ENCODE data around the gene WNT2B.
A peak's percentile ranks its signal among the peaks of the same experiment; 100 is the strongest.

The WNT2B gene

DNA sequence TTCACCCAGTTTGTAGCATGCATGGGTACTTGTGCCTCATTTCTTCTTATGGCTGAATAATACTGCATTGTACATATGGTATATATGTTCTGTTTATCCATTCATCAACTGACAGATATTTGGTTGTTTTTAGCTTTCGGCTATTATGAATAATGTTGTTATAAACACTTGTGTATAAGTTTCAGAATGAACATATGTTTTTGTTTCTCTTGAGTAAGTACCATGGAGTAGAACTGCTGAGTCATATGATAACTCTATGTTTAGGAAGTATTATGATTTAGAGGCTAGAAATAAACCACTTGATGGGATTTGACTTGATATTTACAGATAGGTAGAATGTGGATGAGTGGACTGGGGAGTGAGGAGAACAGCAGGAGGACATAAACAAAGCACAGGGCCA lies 48.6 kb downstream of the WNT2B start:
- Histone ChIP-seq H3K36me3 (ENCODE audit: control insufficient read depth in 4 of 4, insufficient read depth in 4 of 4, low read length in 3 of 4) (peaks cover 0 to 7% (median 3%) of the 10 kb centered on the region in 4 experiments), H3K4me1 (ENCODE audit: control extremely low read depth in 1 of 4, control insufficient read depth in 4 of 4, insufficient read depth in 4 of 4, low read length in 3 of 4) (no peaks in the 10 kb centered on the region), H3K4me3 (ENCODE audit: control insufficient read depth in 1 of 7, extremely low read depth in 1 of 7, insufficient read depth in 4 of 7, low read depth in 2 of 7, low read length in 6 of 7) (no peak overlapping the region), H3K27me3 (replicated peaks in 2 of 5; ENCODE audit: control insufficient read depth in 4 of 5, insufficient read depth in 5 of 5, low read length in 4 of 5) (no peaks in the 10 kb centered on the region), H3K9me3 (ENCODE audit: control extremely low read depth in 1 of 5, control insufficient read depth in 4 of 5, insufficient read depth in 2 of 5, low read depth in 1 of 5, low read length in 4 of 5) (no peaks in the 10 kb centered on the region), H3K27ac (ENCODE audit: insufficient read depth in 1 of 2, low read depth in 1 of 2, low read length in 2 of 2, poor library complexity in 1 of 2, severe bottlenecking in 2 of 2) (no peak overlapping the region)
- ChIA-PET CTCF (no interaction called here), POLR2A (no interaction called here)
- DNase-seq, result peak in 2 of 3 donors; percentile 7 to 12
- no CpG with 5 or more reads among the region's 1 CpG for WGBS (ENCODE audit: insufficient coverage)

DNA sequence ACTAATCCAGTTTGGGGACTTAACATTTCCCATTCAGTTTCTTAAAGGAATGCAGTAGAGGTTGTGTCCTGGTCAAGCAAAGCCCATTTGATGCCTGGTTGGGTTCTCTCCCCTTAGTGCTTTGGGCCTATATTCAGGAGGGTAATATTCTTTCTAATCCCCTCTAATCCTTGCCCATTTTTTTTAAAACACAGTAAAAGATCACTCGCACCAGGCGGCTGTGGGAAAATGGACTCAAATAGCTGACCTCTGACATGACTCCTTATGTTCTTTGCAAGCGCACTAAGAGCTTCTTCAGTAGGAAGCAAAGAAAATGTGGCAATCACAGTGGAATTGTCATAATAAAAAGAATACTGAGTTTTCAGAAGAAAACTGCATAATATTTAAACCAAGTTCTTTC lies 49.9 kb downstream of the WNT2B start:
- CTCF ChIA-PET, result interaction anchor here (1.1 kb wide), 1 partner anchor 13 kb away, joined by 3 read pairs; no protein-coding TSS in a partner anchor
- no peaks in the 10 kb centered on the region for H3K27me3 ChIP-seq (replicated peaks in 2 of 5; ENCODE audit: control insufficient read depth in 4 of 5, insufficient read depth in 5 of 5, low read length in 4 of 5)
- no peaks in the 10 kb centered on the region for H3K9me3 ChIP-seq (ENCODE audit: control extremely low read depth in 1 of 5, control insufficient read depth in 4 of 5, insufficient read depth in 2 of 5, low read depth in 1 of 5, low read length in 4 of 5)
- 97% methylated on average over 3 of the region's 3 CpGs for WGBS (ENCODE audit: insufficient coverage)
- peaks cover 0 to 7% (median 1%) of the 10 kb centered on the region in 4 experiments for H3K36me3 ChIP-seq (ENCODE audit: control insufficient read depth in 4 of 4, insufficient read depth in 4 of 4, low read length in 3 of 4)
- H3K4me1 ChIP-seq (ENCODE audit: control extremely low read depth in 1 of 4, control insufficient read depth in 4 of 4, insufficient read depth in 4 of 4, low read length in 3 of 4), result no peaks in the 10 kb centered on the region
- H3K4me3 ChIP-seq (ENCODE audit: control insufficient read depth in 1 of 7, extremely low read depth in 1 of 7, insufficient read depth in 4 of 7, low read depth in 2 of 7, low read length in 6 of 7), result no peak overlapping the region
- no peak overlapping the region for H3K27ac ChIP-seq (ENCODE audit: insufficient read depth in 1 of 2, low read depth in 1 of 2, low read length in 2 of 2, poor library complexity in 1 of 2, severe bottlenecking in 2 of 2)
- DNase-seq, result no peak
- POLR2A ChIA-PET, result no interaction called here

DNA sequence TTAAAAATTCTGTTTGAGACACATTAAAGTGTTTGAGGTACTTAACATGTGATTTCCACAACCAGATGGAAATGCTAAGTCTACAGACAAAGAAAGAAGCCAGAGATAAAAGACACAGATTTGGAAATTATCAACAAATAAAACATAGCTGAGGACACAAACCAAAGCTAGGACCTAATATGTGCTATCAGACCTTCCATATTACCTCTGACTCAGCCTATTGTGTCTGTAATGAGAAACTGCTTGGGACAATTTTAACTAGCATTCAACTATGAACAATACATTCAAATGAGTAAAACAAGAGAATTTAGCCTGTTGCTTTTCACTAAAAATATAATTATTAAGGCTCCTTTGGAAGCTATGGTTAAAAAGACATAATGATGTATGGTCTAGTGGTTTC lies 54.6 kb downstream of the WNT2B start:
- no peak for DNase-seq
- H3K27me3 ChIP-seq (replicated peaks in 2 of 5; ENCODE audit: control insufficient read depth in 4 of 5, insufficient read depth in 5 of 5, low read length in 4 of 5), result no peaks in the 10 kb centered on the region
- peaks cover 0 to 8% (median 2%) of the 10 kb centered on the region in 4 experiments for H3K36me3 ChIP-seq (ENCODE audit: control insufficient read depth in 4 of 4, insufficient read depth in 4 of 4, low read length in 3 of 4)
- H3K4me1 ChIP-seq (ENCODE audit: control extremely low read depth in 1 of 4, control insufficient read depth in 4 of 4, insufficient read depth in 4 of 4, low read length in 3 of 4), result no peaks in the 10 kb centered on the region
- H3K27ac ChIP-seq (ENCODE audit: insufficient read depth in 1 of 2, low read depth in 1 of 2, low read length in 2 of 2, poor library complexity in 1 of 2, severe bottlenecking in 2 of 2), result no peak overlapping the region
- no peaks in the 10 kb centered on the region for H3K9me3 ChIP-seq (ENCODE audit: control extremely low read depth in 1 of 5, control insufficient read depth in 4 of 5, insufficient read depth in 2 of 5, low read depth in 1 of 5, low read length in 4 of 5)
- ChIA-PET POLR2A (no interaction called here), CTCF (interaction anchor here (1.1 kb wide), 1 partner anchor 12 kb away, joined by 6 read pairs; no protein-coding TSS in a partner anchor)
- H3K4me3 ChIP-seq (ENCODE audit: control insufficient read depth in 1 of 7, extremely low read depth in 1 of 7, insufficient read depth in 4 of 7, low read depth in 2 of 7, low read length in 6 of 7), result no peak overlapping the region

DNA sequence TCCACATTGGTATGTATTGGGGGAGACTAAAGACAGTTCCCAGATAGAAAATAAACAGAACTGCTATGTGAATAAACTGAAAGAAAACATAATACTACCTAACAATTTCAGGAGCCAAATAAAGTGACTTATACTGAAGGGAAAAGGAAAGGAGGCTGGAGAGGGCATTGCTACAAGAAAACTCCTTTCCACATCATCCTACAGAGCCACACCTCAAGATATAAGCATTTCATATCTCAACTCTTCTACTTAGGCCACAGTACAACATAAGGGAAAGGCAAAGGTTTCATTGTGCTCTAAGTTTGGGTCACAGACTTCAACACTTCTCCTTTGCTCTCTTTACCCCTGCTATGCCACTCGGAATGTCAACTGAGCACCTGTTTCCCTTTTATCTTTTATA lies 55.3 kb downstream of the WNT2B start:
- ChIA-PET CTCF (no interaction called here), POLR2A (no interaction called here)
- whole genome bisulfite sequencing (ENCODE audit: insufficient coverage), result no CpG with 5 or more reads among the region's 1 CpG
- Histone ChIP-seq H3K36me3 (ENCODE audit: control insufficient read depth in 4 of 4, insufficient read depth in 4 of 4, low read length in 3 of 4) (peaks cover 0 to 7% (median 3%) of the 10 kb centered on the region in 4 experiments), H3K4me1 (ENCODE audit: control extremely low read depth in 1 of 4, control insufficient read depth in 4 of 4, insufficient read depth in 4 of 4, low read length in 3 of 4) (no peaks in the 10 kb centered on the region), H3K27me3 (replicated peaks in 2 of 5; ENCODE audit: control insufficient read depth in 4 of 5, insufficient read depth in 5 of 5, low read length in 4 of 5) (no peaks in the 10 kb centered on the region), H3K27ac (ENCODE audit: insufficient read depth in 1 of 2, low read depth in 1 of 2, low read length in 2 of 2, poor library complexity in 1 of 2, severe bottlenecking in 2 of 2) (no peak overlapping the region), H3K4me3 (ENCODE audit: control insufficient read depth in 1 of 7, extremely low read depth in 1 of 7, insufficient read depth in 4 of 7, low read depth in 2 of 7, low read length in 6 of 7) (no peak overlapping the region), H3K9me3 (ENCODE audit: control extremely low read depth in 1 of 5, control insufficient read depth in 4 of 5, insufficient read depth in 2 of 5, low read depth in 1 of 5, low read length in 4 of 5) (no peaks in the 10 kb centered on the region)
- no peak for DNase-seq

DNA sequence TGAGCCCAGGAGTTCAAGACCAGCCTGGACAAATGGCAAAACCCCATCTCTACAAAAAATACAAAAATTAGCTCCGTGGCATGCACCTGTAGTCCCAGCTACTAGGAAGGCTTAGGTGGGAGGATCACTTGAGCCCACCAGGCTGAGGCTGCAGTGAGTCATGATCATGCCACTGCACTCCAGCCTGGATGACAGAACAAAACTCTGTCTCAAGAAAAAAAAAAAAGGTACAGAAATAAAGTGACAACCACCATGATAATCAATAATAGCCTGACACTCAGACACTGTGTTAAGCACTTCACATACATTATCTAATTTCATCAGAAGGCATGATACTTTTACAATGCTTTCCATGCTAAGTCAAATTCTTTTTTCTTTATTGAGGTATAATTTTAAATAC lies 57.0 kb downstream of the WNT2B start:
- Histone ChIP-seq H3K9me3 (ENCODE audit: control extremely low read depth in 1 of 5, control insufficient read depth in 4 of 5, insufficient read depth in 2 of 5, low read depth in 1 of 5, low read length in 4 of 5) (no peaks in the 10 kb centered on the region), H3K27ac (ENCODE audit: insufficient read depth in 1 of 2, low read depth in 1 of 2, low read length in 2 of 2, poor library complexity in 1 of 2, severe bottlenecking in 2 of 2) (no peak overlapping the region), H3K4me1 (ENCODE audit: control extremely low read depth in 1 of 4, control insufficient read depth in 4 of 4, insufficient read depth in 4 of 4, low read length in 3 of 4) (no peaks in the 10 kb centered on the region), H3K4me3 (ENCODE audit: control insufficient read depth in 1 of 7, extremely low read depth in 1 of 7, insufficient read depth in 4 of 7, low read depth in 2 of 7, low read length in 6 of 7) (no peak overlapping the region), H3K27me3 (replicated peaks in 2 of 5; ENCODE audit: control insufficient read depth in 4 of 5, insufficient read depth in 5 of 5, low read length in 4 of 5) (no peaks in the 10 kb centered on the region), H3K36me3 (ENCODE audit: control insufficient read depth in 4 of 4, insufficient read depth in 4 of 4, low read length in 3 of 4) (peaks cover 0 to 10% (median 3%) of the 10 kb centered on the region in 4 experiments)
- DNase-seq, result no peak
- ChIA-PET POLR2A (no interaction called here), CTCF (no interaction called here)
- WGBS (ENCODE audit: insufficient coverage), result 100% methylated on average over 1 of the region's 1 CpG

DNA sequence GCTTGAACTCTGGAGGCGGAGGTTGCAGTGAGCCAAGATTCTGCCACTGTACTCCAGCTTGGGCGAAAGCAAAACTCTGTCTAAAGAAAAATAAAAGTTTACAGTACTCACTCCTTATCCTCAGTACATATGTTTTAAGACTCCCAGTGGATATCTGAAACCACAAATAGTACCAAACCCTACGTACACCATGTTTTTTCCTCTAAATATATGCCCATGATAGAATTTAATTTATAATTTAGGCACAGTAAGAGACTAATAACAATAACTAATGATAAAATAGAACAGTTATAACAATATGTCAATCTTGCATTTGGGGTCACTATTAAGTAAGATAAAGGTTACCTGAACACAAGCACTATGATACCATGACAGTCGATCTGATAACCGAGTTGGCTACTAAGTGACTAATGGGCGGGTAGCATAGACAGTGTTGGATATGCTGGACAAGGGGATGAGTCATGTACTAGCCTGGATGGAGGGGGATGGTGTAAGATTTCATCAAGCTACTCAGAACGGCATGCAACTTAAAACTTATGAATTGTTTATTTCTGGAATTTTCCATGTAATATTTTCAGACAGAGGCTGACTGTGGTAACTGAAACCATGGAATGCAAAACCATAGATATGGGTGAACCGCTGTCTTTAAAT lies 66.5 kb downstream of the WNT2B start:
- 100% methylated on average over 3 of the region's 8 CpGs for WGBS (ENCODE audit: insufficient coverage)
- peaks cover 5 to 41% (median 19%) of the 10 kb centered on the region in 4 experiments for H3K36me3 ChIP-seq (ENCODE audit: control insufficient read depth in 4 of 4, insufficient read depth in 4 of 4, low read length in 3 of 4)
- ChIA-PET CTCF (no interaction called here), POLR2A (interaction anchor here (0.6 kb wide), 1 partner anchor 196 kb away, joined by 5 read pairs; no protein-coding TSS in a partner anchor)
- DNase-seq, result no peak
- H3K27ac ChIP-seq (ENCODE audit: insufficient read depth in 1 of 2, low read depth in 1 of 2, low read length in 2 of 2, poor library complexity in 1 of 2, severe bottlenecking in 2 of 2), result no peak overlapping the region
- H3K4me3 ChIP-seq (ENCODE audit: control insufficient read depth in 1 of 7, extremely low read depth in 1 of 7, insufficient read depth in 4 of 7, low read depth in 2 of 7, low read length in 6 of 7), result no peak overlapping the region
- no peaks in the 10 kb centered on the region for H3K27me3 ChIP-seq (replicated peaks in 2 of 5; ENCODE audit: control insufficient read depth in 4 of 5, insufficient read depth in 5 of 5, low read length in 4 of 5)
- no peaks in the 10 kb centered on the region for H3K4me1 ChIP-seq (ENCODE audit: control extremely low read depth in 1 of 4, control insufficient read depth in 4 of 4, insufficient read depth in 4 of 4, low read length in 3 of 4)
- peaks cover 0 to 4% (median 0%) of the 10 kb centered on the region in 5 experiments for H3K9me3 ChIP-seq (ENCODE audit: control extremely low read depth in 1 of 5, control insufficient read depth in 4 of 5, insufficient read depth in 2 of 5, low read depth in 1 of 5, low read length in 4 of 5)

DNA sequence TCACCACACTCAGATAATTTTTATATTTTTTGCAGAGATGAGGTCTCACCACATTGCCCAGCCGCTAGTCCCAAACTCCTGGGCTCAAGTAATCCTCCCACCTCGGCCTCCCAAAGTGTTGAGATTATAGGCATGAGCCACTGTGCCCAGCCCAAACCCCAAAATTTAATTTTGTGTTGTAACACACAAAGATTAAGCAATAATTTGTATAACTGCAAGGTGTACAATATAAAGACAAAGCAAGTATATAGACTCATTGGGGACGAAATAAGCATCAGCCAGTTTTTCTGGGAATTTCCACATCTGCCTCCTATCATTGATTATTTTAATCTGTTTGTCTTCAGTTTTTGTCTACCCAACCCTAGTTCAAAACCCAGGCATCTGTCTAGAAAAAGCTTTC lies 67.5 kb downstream of the WNT2B start:
- no CpG with 5 or more reads among the region's 3 CpGs for WGBS (ENCODE audit: insufficient coverage)

More for the DNA sequence above, 67.5 kb downstream of the WNT2B start:
- no peak for DNase-seq
- ChIA-PET CTCF (no interaction called here), POLR2A (no interaction called here)
- Histone ChIP-seq H3K27me3 (replicated peaks in 2 of 5; ENCODE audit: control insufficient read depth in 4 of 5, insufficient read depth in 5 of 5, low read length in 4 of 5) (no peaks in the 10 kb centered on the region), H3K4me3 (ENCODE audit: control insufficient read depth in 1 of 7, extremely low read depth in 1 of 7, insufficient read depth in 4 of 7, low read depth in 2 of 7, low read length in 6 of 7) (no peak overlapping the region), H3K27ac (ENCODE audit: insufficient read depth in 1 of 2, low read depth in 1 of 2, low read length in 2 of 2, poor library complexity in 1 of 2, severe bottlenecking in 2 of 2) (no peak overlapping the region), H3K36me3 (ENCODE audit: control insufficient read depth in 4 of 4, insufficient read depth in 4 of 4, low read length in 3 of 4) (peaks cover 7 to 45% (median 19%) of the 10 kb centered on the region in 4 experiments), H3K4me1 (ENCODE audit: control extremely low read depth in 1 of 4, control insufficient read depth in 4 of 4, insufficient read depth in 4 of 4, low read length in 3 of 4) (no peaks in the 10 kb centered on the region), H3K9me3 (ENCODE audit: control extremely low read depth in 1 of 5, control insufficient read depth in 4 of 5, insufficient read depth in 2 of 5, low read depth in 1 of 5, low read length in 4 of 5) (peaks cover 0 to 4% (median 0%) of the 10 kb centered on the region in 5 experiments)

Measured in common myeloid progenitor, CD34-positive (primary cell).